Measurements from ENCODE around the gene LPAR2. TPM values are rescaled to one million over a fixed set of nuclear protein-coding genes. Genes with fewer than 3 reads are reported as not detected.

Gene LPAR2
- polyA plus RNA-seq, 1 of the 3 experiments (the other 2 are of a cell fraction), result 4.5 TPM

- ChIA-PET CTCF (no interaction called here), POLR2A (no interaction called here)
- Histone ChIP-seq H4K20me1 (ENCODE audit: insufficient read depth) (no peaks in the 10 kb centered on the region), H2AFZ (ENCODE audit: low read depth) (no peak overlapping the region), H3K36me3 (replicated peaks in 1 of 2; ENCODE audit: control insufficient read depth in 1 of 2, insufficient read depth in 2 of 2, low read length in 1 of 2) (no peaks in the 10 kb centered on the region), H3K9me2 (no peaks in the 10 kb centered on the region), H3K4me1 (ENCODE audit: control insufficient read depth in 1 of 2, insufficient read depth in 2 of 2, low read depth in 1 of 2, low read length in 1 of 2) (peaks cover 4% of the 10 kb centered on the region in 2 experiments; a peak in 2 of 4 replicates), H3F3A (replicated peaks; ENCODE audit: insufficient read depth) (peaks cover 6% of the 10 kb centered on the region), H3K79me2 (ENCODE audit: insufficient read depth) (peaks cover 31% of the 10 kb centered on the region; the same call in 1 of the 2 replicates), H3K27ac (ENCODE audit: low read depth in 2 of 2, low read length in 1 of 2) (no peak overlapping the region), H3K9ac (no peak overlapping the region), H3K4me3 (ENCODE audit: low read depth in 2 of 2, low read length in 1 of 2) (no peak overlapping the region), H3K4me2 (no peak overlapping the region), H3K27me3 (ENCODE audit: insufficient read depth) (no peaks in the 10 kb centered on the region), H3K9me3 (no peaks in the 10 kb centered on the region)
- TF ChIP-seq YY1 (IDR thresholded peaks at IDR 0.05; ENCODE audit: low read depth) (no peak), ELF1 (IDR thresholded peaks at IDR 0.05) (no peak), FOSL2 (IDR thresholded peaks at IDR 0.05; ENCODE audit: borderline replicate concordance, low read depth) (no peak), SMC3 (IDR thresholded peaks at IDR 0.05; ENCODE audit: low read depth, low read length) (no peak), NRF1 (IDR thresholded peaks at IDR 0.05; ENCODE audit: low read depth, low read length) (no peak), MAX (IDR thresholded peaks at IDR 0.05; ENCODE audit: low read depth) (0 out of 2 replicates have a peak, but pooled peaks have one; percentile 38), RAD21 (IDR thresholded peaks at IDR 0.05; ENCODE audit: low read length) (no peak), CTCF (IDR thresholded peaks at IDR 0.05) (no peak)
- 73% methylated on average over 3 of the region's 3 CpGs for WGBS (ENCODE audit: low lambda C conversion rate)
- no peak for DNase-seq
These were observed 12.9 kb downstream of the LPAR2 start for GRCh38 chr19:19615086-19615485.

GRCh38 chr19:19613506-19613905, 14.5 kb downstream of the LPAR2 start:
- H3K4me3 ChIP-seq (ENCODE audit: low read depth in 2 of 2, low read length in 1 of 2), result no peak overlapping the region
- 76% methylated on average over 4 of the region's 4 CpGs for WGBS (ENCODE audit: low lambda C conversion rate)
- H2AFZ ChIP-seq (ENCODE audit: low read depth), result no peak overlapping the region
- ChIA-PET POLR2A (no interaction called here), CTCF (interaction anchor here (1.9 to 2.6 kb wide), 2 partner anchors 30 to 59 kb away, joined by 10 read pairs; partner anchors contain the start of gene GMIP)
- no peaks in the 10 kb centered on the region for H3K27me3 ChIP-seq (ENCODE audit: insufficient read depth)
- H3K4me1 ChIP-seq (ENCODE audit: control insufficient read depth in 1 of 2, insufficient read depth in 2 of 2, low read depth in 1 of 2, low read length in 1 of 2), result peaks cover 0 to 4% of the 10 kb centered on the region in 2 experiments; a peak in 1 of 4 replicates
- DNase-seq, result no peak
- H3K9ac ChIP-seq, result no peak overlapping the region
- no peak overlapping the region for H3K4me2 ChIP-seq
- H3K36me3 ChIP-seq (replicated peaks in 1 of 2; ENCODE audit: control insufficient read depth in 1 of 2, insufficient read depth in 2 of 2, low read length in 1 of 2), result no peaks in the 10 kb centered on the region
- no peaks in the 10 kb centered on the region for H3K9me2 ChIP-seq
- TF ChIP-seq FOXJ3 (CRISPR knock-in tag; IDR thresholded peaks at IDR 0.05) (no peak), USF2 (IDR thresholded peaks at IDR 0.05; ENCODE audit: borderline replicate concordance, low read depth, low read length) (no peak)
- no peak overlapping the region for H3K27ac ChIP-seq (ENCODE audit: low read depth in 2 of 2, low read length in 1 of 2)
- H3F3A ChIP-seq (replicated peaks; ENCODE audit: insufficient read depth), result peaks cover 6% of the 10 kb centered on the region
- no peaks in the 10 kb centered on the region for H3K9me3 ChIP-seq
- H3K79me2 ChIP-seq (ENCODE audit: insufficient read depth), result peaks cover 31% of the 10 kb centered on the region; the same call in 1 of the 2 replicates
- no peaks in the 10 kb centered on the region for H4K20me1 ChIP-seq (ENCODE audit: insufficient read depth)
